HL-60/S4 (cell line): ENCODE results near the gene PRR32.
"Not testable (repeated sequence)": the region's sequence is repeated elsewhere in the genome, so short reads cannot be mapped to it uniquely, and the experiment has no call there.

Experiments
- in situ Hi-C: fragments of 300-500 bp; cut with MboI; formaldehyde crosslinking; loops from 2 replicates; pipeline ENCODE4 v1.14.3; 2022; ENCODE audit warnings: low sequenced_read_pairs

The PRR32 gene

GRCh38 chrX:126819429-126819828 lies at the start of gene PRR32:
PRR32 (plus strand) TSS chrX:126819729; CDS start chrX:126819844, 115 bp downstream.
- in situ Hi-C loops = no loop called here

- in situ Hi-C loops = no loop called here
These were observed 49.4 kb upstream of the PRR32 start for GRCh38 chrX:126770179-126770578.

- in situ Hi-C loops = no loop called here
These were observed 34.0 kb upstream of the PRR32 start for GRCh38 chrX:126785539-126785938.

- in situ Hi-C loops = no loop called here
These were observed 20.5 kb upstream of the PRR32 start for GRCh38 chrX:126799059-126799458.

GRCh38 chrX:126806784-126807183 lies 12.7 kb upstream of the PRR32 start:
- in situ Hi-C loops = not testable (repeated sequence)

- in situ Hi-C loops = no loop called here
These were observed 3.7 kb upstream of the PRR32 start for GRCh38 chrX:126815806-126816205.

- in situ Hi-C loops = no loop called here
These were observed 1.3 kb downstream of the PRR32 start for GRCh38 chrX:126820700-126821420.

- in situ Hi-C loops = no loop called here
These were observed 4.9 kb downstream of the PRR32 start for GRCh38 chrX:126824338-126825007.

GRCh38 chrX:126825566-126826193 lies 6.2 kb downstream of the PRR32 start:
- in situ Hi-C loops = no loop called here

GRCh38 chrX:126836186-126836585 lies 16.7 kb downstream of the PRR32 start:
- in situ Hi-C loops = no loop called here

GRCh38 chrX:126847143-126847542 lies 27.6 kb downstream of the PRR32 start:
- in situ Hi-C loops = no loop called here

- in situ Hi-C loops = no loop called here
These were observed 36.5 kb downstream of the PRR32 start for GRCh38 chrX:126855839-126856524.
